Subcutaneous abdominal adipose tissue (tissue), 5 donors: ENCODE results near the gene GALNT10.

Source experiments
- H3K27ac ChIP-seq: one replicate; pipeline ENCODE4 v1.7.0; 2013; ENCODE audit warnings: low read depth, mild to moderate bottlenecking, inconsistent platforms, low read length, moderate library complexity
- H3K27me3 ChIP-seq, 5 donors: one replicate each; pipeline ENCODE4 v1.7.0; 2013; ENCODE audit warnings: low read length in 5 of 5, inconsistent platforms in 1 of 5; ENCODE audit not compliant: control insufficient read depth in 5 of 5, insufficient read depth in 4 of 5
- H3K36me3 ChIP-seq, 5 donors: one replicate each; pipeline ENCODE4 v1.7.0; 2013; ENCODE audit warnings: low read length in 5 of 5; ENCODE audit not compliant: control insufficient read depth in 5 of 5, insufficient read depth in 5 of 5
- H3K4me1 ChIP-seq, 5 donors: one replicate each; pipeline ENCODE4 v1.7.0; 2013; ENCODE audit warnings: low read length in 5 of 5, mild to moderate bottlenecking in 3 of 5, moderate library complexity in 1 of 5; ENCODE audit not compliant: control insufficient read depth in 5 of 5, insufficient read depth in 5 of 5
- H3K4me3 ChIP-seq, 5 donors: one replicate each; pipeline ENCODE4 v1.7.0; 2013; ENCODE audit warnings: low read length in 5 of 5, low read depth in 1 of 5
- H3K9ac ChIP-seq, 5 donors: one replicate each; pipeline ENCODE4 v1.7.0; 2013; ENCODE audit warnings: low read length in 5 of 5, mild to moderate bottlenecking in 4 of 5, moderate library complexity in 3 of 5
- H3K9me3 ChIP-seq, 5 donors: one replicate each; pipeline ENCODE4 v1.7.0; 2013; ENCODE audit warnings: low read length in 5 of 5; ENCODE audit not compliant: control insufficient read depth in 5 of 5
- donor health status: healthy.
- donor health status: healthy.
- donor health status: healthy.
- donor health status: healthy.
- donor health status: healthy.

GALNT10 gene

GRCh38 chr5:154446195-154447088 lies 255.9 kb downstream of the GALNT10 start:
- H3K9ac ChIP-seq = peak overlapping the region in 4 of 5 donors; percentile 68 to 92 (median 86)
- peak overlapping the region; percentile 69 for H3K27ac ChIP-seq
- no peaks in the 10 kb centered on the region for H3K27me3 ChIP-seq
- H3K4me3 ChIP-seq = peak overlapping the region; percentile 71 to 93 (median 86)
- peaks cover 0 to 36% (median 36%) of the 10 kb centered on the region in 5 donors for H3K4me1 ChIP-seq
- peaks cover 10 to 27% (median 16%) of the 10 kb centered on the region in 5 donors for H3K36me3 ChIP-seq
- H3K9me3 ChIP-seq = no peaks in the 10 kb centered on the region

GRCh38 chr5:154447089-154447725 lies 256.7 kb downstream of the GALNT10 start:
- Histone ChIP-seq H3K9ac (peak overlapping the region; percentile 68 to 92 (median 84)), H3K9me3 (no peaks in the 10 kb centered on the region), H3K27ac (peak overlapping the region; percentile 69), H3K36me3 (peaks cover 10 to 27% (median 16%) of the 10 kb centered on the region in 5 donors), H3K27me3 (no peaks in the 10 kb centered on the region), H3K4me3 (peak overlapping the region; percentile 71 to 93 (median 86)), H3K4me1 (peaks cover 0 to 36% (median 36%) of the 10 kb centered on the region in 5 donors)

GRCh38 chr5:154449786-154450185 lies 259.3 kb downstream of the GALNT10 start:
- Histone ChIP-seq H3K4me1 (peaks cover 0 to 33% (median 31%) of the 10 kb centered on the region in 5 donors), H3K27ac (no peak overlapping the region)

GRCh38 chr5:154451957-154452356 lies 261.4 kb downstream of the GALNT10 start:
- no peak overlapping the region for H3K27ac ChIP-seq
- H3K36me3 ChIP-seq = peaks cover 34 to 71% (median 59%) of the 10 kb centered on the region in 5 donors
- no peak overlapping the region for H3K4me3 ChIP-seq
- no peak overlapping the region for H3K9ac ChIP-seq
- H3K27me3 ChIP-seq = no peaks in the 10 kb centered on the region
- H3K9me3 ChIP-seq = no peaks in the 10 kb centered on the region
- H3K4me1 ChIP-seq = peaks cover 0 to 24% (median 22%) of the 10 kb centered on the region in 5 donors

More at GRCh38 chr5:154449786-154450185, 259.3 kb downstream of the GALNT10 start:
- Histone ChIP-seq H3K4me3 (no peak overlapping the region), H3K9me3 (no peaks in the 10 kb centered on the region), H3K27me3 (no peaks in the 10 kb centered on the region), H3K9ac (no peak overlapping the region), H3K36me3 (peaks cover 25 to 49% (median 38%) of the 10 kb centered on the region in 5 donors)

- no peak overlapping the region for H3K27ac ChIP-seq
- no peak overlapping the region for H3K9ac ChIP-seq
- H3K36me3 ChIP-seq = peaks cover 36 to 82% (median 74%) of the 10 kb centered on the region in 5 donors
- peaks cover 0 to 12% (median 7%) of the 10 kb centered on the region in 5 donors for H3K4me1 ChIP-seq
- H3K4me3 ChIP-seq = no peak overlapping the region
- H3K27me3 ChIP-seq = no peaks in the 10 kb centered on the region
- H3K9me3 ChIP-seq = no peaks in the 10 kb centered on the region
Observed at GRCh38 chr5:154455585-154455984, 265.1 kb downstream of the GALNT10 start.

GRCh38 chr5:154456540-154456939 lies 266.0 kb downstream of the GALNT10 start:
- Histone ChIP-seq H3K36me3 (peaks cover 28 to 72% (median 68%) of the 10 kb centered on the region in 5 donors), H3K9me3 (no peaks in the 10 kb centered on the region)

GRCh38 chr5:154459015-154459414 lies 268.5 kb downstream of the GALNT10 start:
- Histone ChIP-seq H3K27me3 (no peaks in the 10 kb centered on the region), H3K36me3 (peaks cover 19 to 48% (median 44%) of the 10 kb centered on the region in 5 donors), H3K4me1 (peaks cover 0 to 13% (median 7%) of the 10 kb centered on the region in 5 donors), H3K4me3 (no peak overlapping the region), H3K9me3 (no peaks in the 10 kb centered on the region), H3K27ac (no peak overlapping the region), H3K9ac (no peak overlapping the region)

More at GRCh38 chr5:154456540-154456939, 266.0 kb downstream of the GALNT10 start:
- Histone ChIP-seq H3K4me1 (peaks cover 0 to 12% (median 7%) of the 10 kb centered on the region in 5 donors), H3K27me3 (no peaks in the 10 kb centered on the region), H3K9ac (no peak overlapping the region), H3K27ac (no peak overlapping the region), H3K4me3 (no peak overlapping the region)

- Histone ChIP-seq H3K4me1 (peaks cover 0 to 13% (median 7%) of the 10 kb centered on the region in 5 donors), H3K9me3 (no peaks in the 10 kb centered on the region), H3K36me3 (peaks cover 12 to 37% (median 33%) of the 10 kb centered on the region in 5 donors), H3K27ac (no peak overlapping the region), H3K9ac (no peak overlapping the region), H3K27me3 (no peaks in the 10 kb centered on the region), H3K4me3 (no peak overlapping the region)
Observed at GRCh38 chr5:154460172-154460571, 269.6 kb downstream of the GALNT10 start.

- peaks cover 5 to 24% (median 19%) of the 10 kb centered on the region in 5 donors for H3K36me3 ChIP-seq
- no peaks in the 10 kb centered on the region for H3K9me3 ChIP-seq
- H3K4me3 ChIP-seq = no peak overlapping the region
- H3K27ac ChIP-seq = no peak overlapping the region
- H3K27me3 ChIP-seq = peaks cover 0 to 2% (median 0%) of the 10 kb centered on the region in 5 donors
- peaks cover 0 to 13% (median 7%) of the 10 kb centered on the region in 5 donors for H3K4me1 ChIP-seq
- no peak overlapping the region for H3K9ac ChIP-seq
Observed at GRCh38 chr5:154461531-154461930, 271.0 kb downstream of the GALNT10 start.
